MM.1S (cell line): Measurements from ENCODE around the gene NKX2-3.

Experiments
- DNase-seq: peaks from one replicate; pipeline ENCODE4 v3.0.0-alpha.2; 2015
- H2AFZ ChIP-seq: fragments of 300-600 bp; sonication (generic); 2 replicates; pipeline ENCODE4 v1.6.0; 2016; ENCODE audit warnings: antibody characterized with exemption, low read length
- H3F3A ChIP-seq: fragments of 300-600 bp; sonication (generic); 2 replicates; pipeline ENCODE4 v1.6.1; 2016; ENCODE audit warnings: mild to moderate bottlenecking, antibody characterized with exemption, low read length, moderate library complexity, mixed read lengths; ENCODE audit not compliant: insufficient read depth
- H3K27ac ChIP-seq: fragments of 300-600 bp; sonication (generic); 2 replicates; pipeline ENCODE4 v1.5.1; 2016; ENCODE audit warnings: mild to moderate bottlenecking, low read length
- H3K27me3 ChIP-seq: fragments of 300-600 bp; sonication (generic); replicated peaks from 2 replicates; pipeline ENCODE4 v1.6.0; 2016; ENCODE audit warnings: low read length; ENCODE audit not compliant: insufficient read depth
- H3K36me3 ChIP-seq: fragments of 300-600 bp; sonication (generic); replicated peaks from 2 replicates; pipeline ENCODE4 v1.6.1; 2016; ENCODE audit warnings: mild to moderate bottlenecking, low read length, mixed read lengths; ENCODE audit not compliant: insufficient read depth
- H3K4me1 ChIP-seq: fragments of 300-600 bp; sonication (generic); 2 replicates; pipeline ENCODE4 v1.6.1; 2016; ENCODE audit warnings: low read length, mixed read lengths
- H3K4me2 ChIP-seq: fragments of 300-600 bp; sonication (generic); 2 replicates; pipeline ENCODE4 v1.6.0; 2016; ENCODE audit warnings: low read depth, low read length
- H3K4me3 ChIP-seq: fragments of 300-600 bp; sonication (generic); 2 replicates; pipeline ENCODE4 v1.5.1; 2016; ENCODE audit warnings: low read length, mixed read lengths
- H3K79me2 ChIP-seq: fragments of 300-600 bp; sonication (generic); 2 replicates; pipeline ENCODE4 v1.6.1; 2016; ENCODE audit warnings: mixed run types, low read length, mixed read lengths
- H3K9ac ChIP-seq: fragments of 300-600 bp; sonication (generic); 2 replicates; pipeline ENCODE4 v1.6.1; 2016; ENCODE audit warnings: low read length, mixed read lengths
- H3K9me2 ChIP-seq: fragments of 300-600 bp; sonication (generic); replicated peaks from 2 replicates; pipeline ENCODE4 v1.6.1; 2016; ENCODE audit warnings: mild to moderate bottlenecking, low read length, mixed read lengths; ENCODE audit not compliant: insufficient read depth
- H3K9me3 ChIP-seq: fragments of 300-600 bp; sonication (generic); replicated peaks from 2 replicates; pipeline ENCODE4 v1.6.1; 2016; ENCODE audit warnings: mild to moderate bottlenecking, low read length, mixed read lengths; ENCODE audit not compliant: insufficient read depth
- H4K20me1 ChIP-seq: fragments of 300-600 bp; sonication (generic); 2 replicates; pipeline ENCODE4 v1.6.1; 2016; ENCODE audit warnings: mild to moderate bottlenecking, low read length, moderate library complexity, mixed read lengths; ENCODE audit not compliant: insufficient read depth
- EZH2 ChIP-seq: fragments of 300-600 bp; sonication (generic); optimal IDR thresholded peaks from 2 replicates; pipeline ENCODE3; 2017; ENCODE audit warnings: low read depth, mild to moderate bottlenecking, antibody characterized with exemption, low read length, mixed read lengths
- EZH2phosphoT487 ChIP-seq: fragments of 300-600 bp; sonication (generic); IDR thresholded peaks from 2 replicates; pipeline ENCODE4 v1.6.1; 2018; ENCODE audit warnings: antibody characterized with exemption, low read length
- TF ChIP-seq, protein P1 (sequence below): fragments of 300-600 bp; sonication (generic); IDR thresholded peaks from 2 replicates; pipeline ENCODE4 v1.5.1; 2016; ENCODE audit warnings: antibody characterized with exemption, low read length, mixed read lengths

NKX2-3 gene

GRCh38 chr10:99537989-99538917 lies 5.5 kb downstream of the NKX2-3 start:
- no peaks in the 10 kb centered on the region for H4K20me1 ChIP-seq
- H3K9me2 ChIP-seq, result no peaks in the 10 kb centered on the region
- no peaks in the 10 kb centered on the region for H3K9me3 ChIP-seq
- no peaks in the 10 kb centered on the region for H3K79me2 ChIP-seq
- H3F3A ChIP-seq, result no peaks in the 10 kb centered on the region
- no peak overlapping the region for H3K9ac ChIP-seq
- H3K27me3 ChIP-seq, result peaks cover 61% of the 10 kb centered on the region
- H3K36me3 ChIP-seq, result no peaks in the 10 kb centered on the region
- H3K27ac ChIP-seq, result no peak overlapping the region
- no peaks in the 10 kb centered on the region for H3K4me1 ChIP-seq
- DNase-seq, result no peak
- no peak overlapping the region for H2AFZ ChIP-seq
- TF ChIP-seq, protein P1, sequence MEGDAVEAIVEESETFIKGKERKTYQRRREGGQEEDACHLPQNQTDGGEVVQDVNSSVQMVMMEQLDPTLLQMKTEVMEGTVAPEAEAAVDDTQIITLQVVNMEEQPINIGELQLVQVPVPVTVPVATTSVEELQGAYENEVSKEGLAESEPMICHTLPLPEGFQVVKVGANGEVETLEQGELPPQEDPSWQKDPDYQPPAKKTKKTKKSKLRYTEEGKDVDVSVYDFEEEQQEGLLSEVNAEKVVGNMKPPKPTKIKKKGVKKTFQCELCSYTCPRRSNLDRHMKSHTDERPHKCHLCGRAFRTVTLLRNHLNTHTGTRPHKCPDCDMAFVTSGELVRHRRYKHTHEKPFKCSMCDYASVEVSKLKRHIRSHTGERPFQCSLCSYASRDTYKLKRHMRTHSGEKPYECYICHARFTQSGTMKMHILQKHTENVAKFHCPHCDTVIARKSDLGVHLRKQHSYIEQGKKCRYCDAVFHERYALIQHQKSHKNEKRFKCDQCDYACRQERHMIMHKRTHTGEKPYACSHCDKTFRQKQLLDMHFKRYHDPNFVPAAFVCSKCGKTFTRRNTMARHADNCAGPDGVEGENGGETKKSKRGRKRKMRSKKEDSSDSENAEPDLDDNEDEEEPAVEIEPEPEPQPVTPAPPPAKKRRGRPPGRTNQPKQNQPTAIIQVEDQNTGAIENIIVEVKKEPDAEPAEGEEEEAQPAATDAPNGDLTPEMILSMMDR, result no peak
- TF ChIP-seq EZH2phosphoT487 (no peak), EZH2 (no peak)
- no peak overlapping the region for H3K4me3 ChIP-seq
- H3K4me2 ChIP-seq, result no peak overlapping the region

- TF ChIP-seq EZH2phosphoT487, result no peak
- no peak for TF ChIP-seq EZH2
- TF ChIP-seq, protein P1, result no peak
- Histone ChIP-seq H3F3A (no peaks in the 10 kb centered on the region), H3K9ac (no peak overlapping the region), H4K20me1 (no peaks in the 10 kb centered on the region), H3K4me1 (no peaks in the 10 kb centered on the region), H3K4me3 (no peak overlapping the region), H3K27me3 (peaks cover 53% of the 10 kb centered on the region), H3K9me2 (no peaks in the 10 kb centered on the region), H3K27ac (no peak overlapping the region), H3K36me3 (no peaks in the 10 kb centered on the region), H3K9me3 (no peaks in the 10 kb centered on the region), H3K4me2 (no peak overlapping the region), H2AFZ (no peak overlapping the region), H3K79me2 (no peaks in the 10 kb centered on the region)
- DNase-seq, result no peak
Measured at GRCh38 chr10:99539120-99539519, 6.4 kb downstream of the NKX2-3 start.

- no peak for DNase-seq
- H3K4me3 ChIP-seq, result no peak overlapping the region
- no peaks in the 10 kb centered on the region for H3K9me3 ChIP-seq
- no peak overlapping the region for H2AFZ ChIP-seq
- no peaks in the 10 kb centered on the region for H4K20me1 ChIP-seq
- no peak overlapping the region for H3K9ac ChIP-seq
- H3K4me2 ChIP-seq, result no peak overlapping the region
- H3K27me3 ChIP-seq, result peaks cover 46% of the 10 kb centered on the region
- no peaks in the 10 kb centered on the region for H3F3A ChIP-seq
- no peaks in the 10 kb centered on the region for H3K9me2 ChIP-seq
- H3K36me3 ChIP-seq, result no peaks in the 10 kb centered on the region
- H3K79me2 ChIP-seq, result no peaks in the 10 kb centered on the region
- TF ChIP-seq, protein P1, result no peak
- TF ChIP-seq EZH2 (no peak), EZH2phosphoT487 (no peak)
- H3K4me1 ChIP-seq, result no peaks in the 10 kb centered on the region
- no peak overlapping the region for H3K27ac ChIP-seq
Measured at GRCh38 chr10:99539820-99540219, 7.1 kb downstream of the NKX2-3 start.
